Mammary epithelial cell (primary cell): ENCODE results near the gene CWC27.

Source experiments
- CTCF ChIP-seq, 2 donors: IDR thresholded peaks in 1 of 2; conservative IDR thresholded peaks in 1 of 2; 2 replicates each; pipeline ENCODE4 v1.5.1; 2011 to 2012; ENCODE audit warnings: inconsistent platforms in 2 of 2, low read length in 2 of 2, mild to moderate bottlenecking in 2 of 2, control low read depth in 1 of 2, low read depth in 1 of 2; ENCODE audit not compliant: insufficient read depth in 1 of 2; ENCODE audit errors: extremely low read depth in 1 of 2
- EZH2 ChIP-seq: IDR thresholded peaks from 2 replicates; pipeline ENCODE4 v1.6.1; 2012; ENCODE audit warnings: low read length, inconsistent platforms, borderline replicate concordance

GRCh38 chr5:64766941-64767340, 1.8 kb upstream of the CWC27 start:
- TF ChIP-seq CTCF (conservative IDR thresholded peaks at IDR 0.05 in 1 of 2, IDR thresholded peaks at IDR 0.05 in 1 of 2; ENCODE audit: extremely low read depth in 1 of 2, insufficient read depth in 1 of 2, low read depth in 1 of 2, low read length in 2 of 2) (no peak), EZH2 (no peak)
